Thyroid gland (tissue), 4 donors: ENCODE data around the gene TEX38. TPM values are rescaled to one million over a fixed set of nuclear protein-coding genes. Genes with fewer than 3 reads are reported as not detected.
"Not testable (repeated sequence)": the region's sequence is repeated elsewhere in the genome, so short reads cannot be mapped to it uniquely, and the experiment has no call there.

ENCODE experiments used
- DNase-seq, 2 donors: peaks; one replicate each; pipeline ENCODE4 v3.0.0-alpha.2; 2019
- H3K27ac ChIP-seq, 3 donors: fragments of 200-600 bp; sonication (generic); 1 replicate in 2 of 3; 2 replicates in 1 of 3; pipeline ENCODE4 v1.5.1; 2016 to 2019; ENCODE audit warnings: mild to moderate bottlenecking in 1 of 3, moderate library complexity in 1 of 3
- H3K27me3 ChIP-seq: fragments of 200-600 bp; sonication (generic); one replicate; pipeline ENCODE4 v1.5.1; 2019
- H3K36me3 ChIP-seq, 2 donors: fragments of 200-600 bp; sonication (generic); one replicate each; pipeline ENCODE4 v1.5.1; 2016 to 2019
- H3K4me1 ChIP-seq, 2 donors: fragments of 200-600 bp; sonication (generic); one replicate each; pipeline ENCODE4 v1.5.1; 2017 to 2019
- H3K4me3 ChIP-seq, 3 donors: fragments of 200-600 bp; sonication (generic); replicated peaks in 1 of 3; 1 replicate in 2 of 3; 2 replicates in 1 of 3; pipeline ENCODE4 v1.5.1; 2016; ENCODE audit warnings: mild to moderate bottlenecking in 1 of 3
- H3K9me3 ChIP-seq: fragments of 200-600 bp; sonication (generic); one replicate; pipeline ENCODE4 v1.5.1; 2017
- POLR2A ChIP-seq, 2 donors: fragments of 450-650 bp; IDR thresholded peaks; one replicate each; pipeline ENCODE4 v1.6.1; 2017; ENCODE audit warnings: antibody characterized with exemption in 2 of 2, mild to moderate bottlenecking in 2 of 2, moderate library complexity in 1 of 2
- WGBS, 2 donors: methylation state at CpG; one replicate each; pipeline ENCODE4 v1.1.5; 2017; 5-methylcytosine and 5-hydroxymethylcytosine counted together
- intact Hi-C: fragments of 100-400 bp; cut with DNase I; formaldehyde crosslinking; loops from one replicate; pipeline ENCODE4 v1.15.1; 2023
- total RNA-seq, 4 donors: library from RNA; depleted of rRNA; stranded (reverse); fragments of >200 nt; gene quantifications; one replicate each; pipeline ENCODE4 v1.2.3, GENCODE V29; 2016
- TF ChIP-seq, protein P1 (sequence below), 6 experiments: fragments of 200-600 bp in 3 of 6; fragments of 450-650 bp in 3 of 6; sonication (generic) in 3 of 6; IDR thresholded peaks; one replicate each; pipeline ENCODE4 v1.5.1; 2016 to 2019; ENCODE audit warnings: antibody characterized with exemption in 6 of 6, mild to moderate bottlenecking in 2 of 6, inconsistent platforms in 1 of 6, moderate library complexity in 1 of 6

Gene TEX38
- total RNA-seq, 4 donors from 2014 or later: 2.1 TPM; not detected in 3

DNA sequence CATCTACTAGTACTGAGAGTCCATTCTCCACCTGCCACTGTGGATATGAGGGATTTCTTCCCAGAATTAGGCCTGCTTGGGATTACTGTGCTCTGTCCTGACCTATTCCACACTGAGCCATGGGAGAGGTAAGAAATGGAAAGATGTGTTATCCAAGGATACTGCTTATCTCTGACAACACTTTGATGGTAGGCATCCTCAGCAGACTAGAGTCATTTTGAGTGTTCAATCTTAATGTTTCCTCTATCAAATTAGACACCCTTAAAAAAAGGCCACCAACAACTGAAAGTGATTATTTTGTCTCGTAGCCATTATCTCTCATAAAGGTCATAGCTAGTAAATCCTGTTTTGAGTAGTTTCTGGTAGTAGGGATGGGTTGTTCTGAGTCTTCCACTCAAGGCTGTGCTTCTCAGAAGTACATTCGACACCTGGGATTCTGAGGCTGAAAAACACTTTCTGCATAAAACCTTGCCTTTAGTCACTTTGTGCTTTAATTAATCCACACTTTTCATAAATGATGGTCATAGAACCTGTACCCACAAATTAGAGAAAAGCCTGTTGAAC is 12.3 kb upstream of the TEX38 start:
- DNase-seq: no peak

DNA sequence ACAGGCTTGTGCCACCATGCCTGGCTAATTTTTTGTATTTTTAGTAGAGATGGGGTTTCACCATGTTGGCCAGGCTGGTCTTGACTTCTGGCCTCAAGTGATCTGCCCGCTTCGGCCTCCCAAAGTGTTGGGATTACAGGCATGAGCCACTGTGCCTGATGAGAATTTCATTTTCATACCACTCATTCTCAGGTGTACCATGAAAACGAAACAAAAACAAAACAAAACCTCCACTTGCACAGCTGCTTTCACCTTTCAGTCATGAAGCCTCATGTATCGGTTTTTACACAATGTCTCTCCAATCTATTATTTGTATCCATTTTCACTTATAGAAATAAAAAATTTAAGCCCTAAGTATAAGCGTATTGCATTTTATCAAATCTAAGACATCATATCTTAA is 11.5 kb upstream of the TEX38 start:
- intact Hi-C loops, H3K27ac ChIP-seq, H3K4me3 ChIP-seq, H3K9me3 ChIP-seq, DNase-seq, H3K4me1 ChIP-seq, H3K27me3 ChIP-seq: not testable (repeated sequence)
- WGBS, 2 donors: 84 to 94% methylated on average over 5 of the region's 5 CpGs
- peaks cover 7 to 28% of the 10 kb centered on the region in 2 donors for H3K36me3 ChIP-seq

More for the DNA sequence above, 12.3 kb upstream of the TEX38 start:
- 90 to 91% methylated on average over 2 of the region's 2 CpGs for WGBS, 2 donors
- Histone ChIP-seq H3K4me3 (no peak overlapping the region), H3K4me1 (no peaks in the 10 kb centered on the region), H3K27ac (no peak overlapping the region), H3K36me3 (peaks cover 7 to 25% of the 10 kb centered on the region in 2 donors), H3K9me3 (no peaks in the 10 kb centered on the region), H3K27me3 (no peaks in the 10 kb centered on the region)
- TF ChIP-seq, protein P1, sequence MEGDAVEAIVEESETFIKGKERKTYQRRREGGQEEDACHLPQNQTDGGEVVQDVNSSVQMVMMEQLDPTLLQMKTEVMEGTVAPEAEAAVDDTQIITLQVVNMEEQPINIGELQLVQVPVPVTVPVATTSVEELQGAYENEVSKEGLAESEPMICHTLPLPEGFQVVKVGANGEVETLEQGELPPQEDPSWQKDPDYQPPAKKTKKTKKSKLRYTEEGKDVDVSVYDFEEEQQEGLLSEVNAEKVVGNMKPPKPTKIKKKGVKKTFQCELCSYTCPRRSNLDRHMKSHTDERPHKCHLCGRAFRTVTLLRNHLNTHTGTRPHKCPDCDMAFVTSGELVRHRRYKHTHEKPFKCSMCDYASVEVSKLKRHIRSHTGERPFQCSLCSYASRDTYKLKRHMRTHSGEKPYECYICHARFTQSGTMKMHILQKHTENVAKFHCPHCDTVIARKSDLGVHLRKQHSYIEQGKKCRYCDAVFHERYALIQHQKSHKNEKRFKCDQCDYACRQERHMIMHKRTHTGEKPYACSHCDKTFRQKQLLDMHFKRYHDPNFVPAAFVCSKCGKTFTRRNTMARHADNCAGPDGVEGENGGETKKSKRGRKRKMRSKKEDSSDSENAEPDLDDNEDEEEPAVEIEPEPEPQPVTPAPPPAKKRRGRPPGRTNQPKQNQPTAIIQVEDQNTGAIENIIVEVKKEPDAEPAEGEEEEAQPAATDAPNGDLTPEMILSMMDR (IDR thresholded peaks at IDR 0.05): no peak
- no peak for TF ChIP-seq POLR2A (IDR thresholded peaks at IDR 0.05)
- intact Hi-C loops: no loop called here

DNA sequence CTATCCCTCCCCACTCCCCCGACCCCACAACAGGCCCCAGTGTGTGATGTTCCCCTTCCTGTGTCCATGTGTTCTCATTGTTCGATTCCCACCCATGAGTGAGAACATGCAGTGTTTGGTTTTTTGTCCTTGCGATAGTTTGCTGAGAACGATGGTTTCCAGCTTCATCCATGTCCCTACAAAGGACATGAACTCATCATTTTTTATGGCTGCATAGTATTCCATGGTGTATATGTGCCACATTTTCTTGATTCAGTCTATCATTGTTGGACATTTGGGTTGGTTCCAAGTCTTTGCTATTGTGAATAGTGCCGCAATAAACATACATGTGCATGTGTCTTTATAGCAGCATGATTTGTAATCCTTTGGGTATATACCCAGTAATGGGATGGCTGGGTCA is 8.7 kb upstream of the TEX38 start:
- H3K4me3 ChIP-seq, intact Hi-C loops, H3K9me3 ChIP-seq, H3K27me3 ChIP-seq, H3K27ac ChIP-seq, DNase-seq: not testable (repeated sequence)
- 99 to 100% methylated on average over 5 of the region's 5 CpGs for WGBS, 2 donors
- Histone ChIP-seq H3K4me1 (peaks cover 12 to 16% of the 10 kb centered on the region in 2 donors), H3K36me3 (peaks cover 4 to 15% of the 10 kb centered on the region in 2 donors)

DNA sequence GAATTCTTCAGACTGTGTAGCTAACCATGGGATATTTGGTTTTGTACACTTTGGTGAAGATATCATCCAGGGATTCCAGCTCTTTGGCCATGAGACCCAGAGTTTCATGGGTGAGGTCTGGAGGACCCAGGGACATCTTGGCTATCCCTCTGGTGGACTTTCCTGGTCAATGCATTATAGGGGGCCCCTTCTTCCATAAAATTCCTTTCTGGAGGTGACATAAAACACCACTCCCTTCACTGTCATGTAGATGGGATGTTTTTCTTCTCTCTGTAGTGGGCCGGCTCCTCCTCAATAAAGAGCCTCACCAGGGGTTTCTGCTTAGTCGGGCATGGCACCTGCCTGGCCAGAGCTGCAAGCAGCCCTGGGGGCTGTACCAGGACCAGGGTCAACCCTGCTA is 5.7 kb upstream of the TEX38 start:
- H3K4me1 ChIP-seq: peaks cover 12 to 20% of the 10 kb centered on the region in 2 donors
- 80% methylated on average over 2 of the region's 2 CpGs; no CpG with 5 or more reads in 1 of the 2 donors for WGBS, 2 donors
- peaks cover 0 to 12% of the 10 kb centered on the region in 2 donors for H3K36me3 ChIP-seq
- no peaks in the 10 kb centered on the region for H3K27me3 ChIP-seq
- DNase-seq: no peak
- H3K9me3 ChIP-seq: no peaks in the 10 kb centered on the region
- H3K27ac ChIP-seq: no peak overlapping the region
- H3K4me3 ChIP-seq: no peak overlapping the region
- TF ChIP-seq POLR2A (IDR thresholded peaks at IDR 0.05): no peak
- TF ChIP-seq, protein P1 (IDR thresholded peaks at IDR 0.05): no peak
- intact Hi-C loops: no loop called here

DNA sequence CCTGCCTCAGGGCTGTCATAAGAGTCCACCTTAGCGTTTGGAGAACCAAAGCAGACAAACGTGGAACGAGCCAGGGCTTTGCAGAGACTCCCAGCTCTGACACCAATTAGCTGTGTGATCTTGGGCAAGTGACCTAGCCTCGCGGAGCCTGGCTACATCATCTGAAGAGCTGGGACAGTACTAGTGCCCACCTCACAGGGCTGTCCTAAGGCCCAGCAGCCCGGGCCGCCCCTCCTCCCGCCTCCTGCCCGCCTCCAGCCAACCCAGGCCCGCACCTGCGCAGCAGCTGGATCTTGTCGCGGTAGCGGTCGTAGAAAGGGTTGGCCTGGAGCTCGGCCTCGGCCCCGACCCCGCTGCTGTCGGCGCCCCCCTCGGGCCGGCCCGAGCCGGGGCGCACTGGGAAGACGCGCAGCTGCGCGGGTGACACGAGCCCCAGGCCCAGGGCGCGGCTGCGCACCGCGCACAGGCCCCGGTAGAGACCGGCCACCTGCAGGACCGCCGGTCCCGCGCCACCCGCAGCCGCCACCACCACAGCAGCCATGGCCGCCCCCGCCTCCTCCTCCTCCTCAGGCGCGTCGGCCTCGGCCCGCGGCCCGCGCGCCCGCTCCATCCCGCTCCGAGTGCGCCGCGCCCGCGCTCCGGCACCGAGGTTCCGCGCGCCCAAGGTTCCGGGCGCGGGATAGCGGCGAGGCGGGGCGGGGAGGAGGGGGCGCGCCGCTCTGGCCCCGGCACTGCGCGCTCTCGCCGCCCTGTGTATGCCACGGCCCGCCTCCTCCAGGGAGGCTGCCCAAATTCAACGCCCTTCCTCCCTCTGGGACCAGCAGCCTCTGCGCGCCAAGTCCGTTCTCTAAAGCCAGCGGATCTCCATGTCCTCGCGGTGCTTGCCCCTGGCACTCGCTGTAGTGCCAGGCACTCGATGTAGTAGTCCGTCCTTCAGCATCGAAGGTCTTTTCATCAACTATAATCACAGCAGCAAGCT is 3.6 kb upstream of the TEX38 start, which contains the start of gene ATPAF1:
Gene ATPAF1, minus strand, starts transcription at position 583 of the 979 bp plus-strand sequence. Its CDS starts 42 bp downstream, at position 541.
- Histone ChIP-seq H3K4me1 (peaks cover 12 to 20% of the 10 kb centered on the region in 2 donors), H3K27me3 (no peaks in the 10 kb centered on the region), H3K27ac (peak within 1 kb of the TSS; percentile 22 to 78 (median 37)), H3K4me3 (peak within 1 kb of the TSS; percentile 68 to 95 (median 88)), H3K9me3 (no peaks in the 10 kb centered on the region), H3K36me3 (peaks cover 0 to 12% of the 10 kb centered on the region in 2 donors)
- intact Hi-C loops: no loop called here
- 3 to 7% methylated on average over 16 to 18 of the region's 96 CpGs for WGBS, 2 donors
- TF ChIP-seq, protein P1 (IDR thresholded peaks at IDR 0.05): no peak
- TF ChIP-seq POLR2A (IDR thresholded peaks at IDR 0.05): peak in 1 of 2 donors; percentile 50
- peak; percentile 67 to 68 for DNase-seq
